ENCODE measurements around the gene HAPLN2. TPM values are rescaled to one million over a fixed set of nuclear protein-coding genes. Genes with fewer than 3 reads are reported as not detected.

HAPLN2 gene
- total RNA-seq, 1 donor from 2014 or later: not detected

DNA sequence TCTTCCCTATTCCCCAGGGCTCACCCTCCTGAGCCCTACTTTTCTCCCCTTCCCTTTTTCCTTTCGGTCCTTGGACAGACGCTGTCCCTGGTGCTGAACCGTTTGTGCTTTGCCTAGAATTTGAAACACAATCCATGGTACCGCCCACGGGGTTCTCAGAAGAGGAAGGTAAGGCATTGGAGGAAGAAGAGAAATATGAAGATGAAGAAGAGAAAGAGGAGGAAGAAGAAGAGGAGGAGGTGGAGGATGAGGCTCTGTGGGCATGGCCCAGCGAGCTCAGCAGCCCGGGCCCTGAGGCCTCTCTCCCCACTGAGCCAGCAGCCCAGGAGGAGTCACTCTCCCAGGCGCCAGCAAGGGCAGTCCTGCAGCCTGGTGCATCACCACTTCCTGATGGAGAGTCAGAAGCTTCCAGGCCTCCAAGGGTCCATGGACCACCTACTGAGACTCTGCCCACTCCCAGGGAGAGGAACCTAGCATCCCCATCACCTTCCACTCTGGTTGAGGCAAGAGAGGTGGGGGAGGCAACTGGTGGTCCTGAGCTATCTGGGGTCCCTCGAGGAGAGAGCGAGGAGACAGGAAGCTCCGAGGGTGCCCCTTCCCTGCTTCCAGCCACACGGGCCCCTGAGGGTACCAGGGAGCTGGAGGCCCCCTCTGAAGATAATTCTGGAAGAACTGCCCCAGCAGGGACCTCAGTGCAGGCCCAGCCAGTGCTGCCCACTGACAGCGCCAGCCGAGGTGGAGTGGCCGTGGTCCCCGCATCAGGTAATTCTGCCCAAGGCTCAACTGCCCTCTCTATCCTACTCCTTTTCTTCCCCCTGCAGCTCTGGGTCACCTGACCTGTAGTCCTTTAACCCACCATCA is 33.1 kb downstream of the HAPLN2 start:
- TF ChIP-seq, protein P1, sequence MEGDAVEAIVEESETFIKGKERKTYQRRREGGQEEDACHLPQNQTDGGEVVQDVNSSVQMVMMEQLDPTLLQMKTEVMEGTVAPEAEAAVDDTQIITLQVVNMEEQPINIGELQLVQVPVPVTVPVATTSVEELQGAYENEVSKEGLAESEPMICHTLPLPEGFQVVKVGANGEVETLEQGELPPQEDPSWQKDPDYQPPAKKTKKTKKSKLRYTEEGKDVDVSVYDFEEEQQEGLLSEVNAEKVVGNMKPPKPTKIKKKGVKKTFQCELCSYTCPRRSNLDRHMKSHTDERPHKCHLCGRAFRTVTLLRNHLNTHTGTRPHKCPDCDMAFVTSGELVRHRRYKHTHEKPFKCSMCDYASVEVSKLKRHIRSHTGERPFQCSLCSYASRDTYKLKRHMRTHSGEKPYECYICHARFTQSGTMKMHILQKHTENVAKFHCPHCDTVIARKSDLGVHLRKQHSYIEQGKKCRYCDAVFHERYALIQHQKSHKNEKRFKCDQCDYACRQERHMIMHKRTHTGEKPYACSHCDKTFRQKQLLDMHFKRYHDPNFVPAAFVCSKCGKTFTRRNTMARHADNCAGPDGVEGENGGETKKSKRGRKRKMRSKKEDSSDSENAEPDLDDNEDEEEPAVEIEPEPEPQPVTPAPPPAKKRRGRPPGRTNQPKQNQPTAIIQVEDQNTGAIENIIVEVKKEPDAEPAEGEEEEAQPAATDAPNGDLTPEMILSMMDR (conservative IDR thresholded peaks at IDR 0.05; ENCODE audit: low read depth, low read length): no peak
- no peak for DNase-seq (ENCODE audit: low read depth)
- H3K4me3 ChIP-seq (ENCODE audit: low read depth, low read length): no peak overlapping the region

DNA sequence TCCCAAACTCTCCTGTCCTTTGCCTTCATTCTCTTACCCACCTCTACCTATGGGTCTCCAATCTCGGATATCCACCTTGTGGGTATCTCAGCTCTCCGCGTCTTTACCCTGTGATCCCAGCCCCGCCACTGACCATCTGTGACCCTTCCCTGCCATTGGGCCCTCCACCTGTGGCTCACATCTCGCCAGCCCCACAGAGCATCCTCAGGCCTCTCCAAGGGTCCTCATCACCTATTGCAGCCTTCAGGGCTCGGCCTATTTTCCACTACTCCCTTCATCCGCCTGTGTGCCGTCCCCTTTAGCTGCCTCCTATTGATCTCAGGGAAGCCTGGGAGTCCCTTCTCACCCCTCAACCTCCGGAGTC is 33.8 kb downstream of the HAPLN2 start:
- no peak for DNase-seq (ENCODE audit: low read depth)
- TF ChIP-seq, protein P1 (conservative IDR thresholded peaks at IDR 0.05; ENCODE audit: low read depth, low read length): no peak
- no peak overlapping the region for H3K4me3 ChIP-seq (ENCODE audit: low read depth, low read length)

DNA sequence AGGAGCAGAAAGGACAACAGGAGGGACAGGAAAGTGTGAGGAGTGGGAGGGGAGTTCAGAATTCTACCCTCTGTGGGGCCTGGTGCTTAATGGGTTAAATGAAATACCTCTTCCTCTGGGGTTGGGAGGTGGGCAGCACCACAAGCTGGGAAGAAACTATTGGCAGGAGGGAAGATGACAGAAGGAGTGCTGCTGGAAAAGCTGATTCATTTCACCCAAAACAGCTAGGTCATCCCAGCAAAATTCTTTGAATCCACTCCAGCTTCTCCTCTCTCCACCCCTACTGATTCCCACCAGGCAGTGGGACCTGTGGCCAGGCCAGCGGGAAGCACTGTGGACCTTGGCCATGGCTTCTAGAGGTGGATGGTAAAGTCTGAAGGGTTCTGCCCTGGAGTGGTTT is 35.5 kb downstream of the HAPLN2 start:
- no peak overlapping the region for H3K4me3 ChIP-seq (ENCODE audit: low read depth, low read length)
- no peak for DNase-seq (ENCODE audit: low read depth)
- TF ChIP-seq, protein P1 (conservative IDR thresholded peaks at IDR 0.05; ENCODE audit: low read depth, low read length): no peak

DNA sequence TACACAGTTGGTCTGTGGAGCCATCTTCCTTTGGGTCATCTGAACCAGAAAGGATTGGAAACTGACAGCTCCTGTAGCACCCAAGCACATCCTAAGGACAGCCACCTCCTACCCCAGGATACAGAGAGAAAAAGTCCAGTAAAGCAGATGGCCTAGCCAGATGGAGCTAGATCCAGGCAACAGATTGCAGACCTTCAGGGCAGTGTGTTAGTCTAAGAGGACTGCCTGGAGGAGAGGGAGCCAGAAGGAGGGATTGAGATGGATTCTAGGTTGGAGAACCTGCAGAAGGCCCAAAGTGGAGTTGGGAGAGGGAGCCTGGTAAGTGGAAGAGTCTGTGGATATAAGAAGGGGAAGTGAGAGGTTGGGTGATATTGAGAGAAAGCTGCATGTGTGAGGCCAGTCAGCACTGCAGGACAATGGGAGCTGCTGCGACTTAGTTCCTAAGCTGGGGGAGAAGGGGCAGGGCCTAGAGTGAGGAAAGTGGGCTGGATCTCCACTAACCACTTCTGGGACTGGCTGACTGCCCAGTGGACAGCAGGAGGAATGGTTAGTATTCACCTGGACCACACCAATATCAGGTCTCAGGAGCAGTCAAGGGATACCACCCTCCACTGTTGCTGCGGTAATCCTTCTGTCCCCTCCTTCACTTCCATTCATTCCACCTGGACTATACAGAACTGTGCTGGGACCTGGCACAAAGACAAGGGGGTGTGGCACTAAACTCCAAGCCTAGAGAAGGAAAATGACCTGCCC is 36.1 kb downstream of the HAPLN2 start:
- no peak overlapping the region for H3K4me3 ChIP-seq (ENCODE audit: low read depth, low read length)
- no peak for DNase-seq (ENCODE audit: low read depth)
- TF ChIP-seq, protein P1 (conservative IDR thresholded peaks at IDR 0.05; ENCODE audit: low read depth, low read length): no peak

DNA sequence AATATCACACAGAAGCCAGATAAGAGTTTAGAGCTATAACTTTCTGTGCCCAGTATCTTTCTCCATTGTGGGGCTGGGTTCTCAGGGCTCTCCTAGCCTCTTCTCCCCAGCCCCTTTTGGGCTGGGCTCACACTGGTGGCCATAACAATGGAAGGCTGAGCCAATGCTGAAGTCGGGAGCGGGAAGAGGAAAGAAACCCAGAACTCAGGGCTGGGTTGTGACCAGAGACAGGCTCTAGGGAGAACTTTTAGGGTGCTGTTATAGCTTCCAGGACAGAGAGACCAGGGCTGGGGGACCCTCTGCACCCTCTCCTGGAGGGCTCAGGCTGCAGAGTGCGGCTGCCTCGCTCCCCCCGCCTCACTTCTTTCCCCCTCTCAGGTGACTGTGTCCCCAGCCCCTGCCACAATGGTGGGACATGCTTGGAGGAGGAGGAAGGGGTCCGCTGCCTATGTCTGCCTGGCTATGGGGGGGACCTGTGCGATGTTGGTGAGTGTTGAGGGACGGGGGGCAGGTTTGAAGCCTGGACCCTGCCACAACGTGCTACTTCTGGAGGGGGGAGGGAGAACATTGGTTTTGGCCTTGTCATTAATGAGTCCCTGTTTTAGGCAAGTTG is 36.8 kb downstream of the HAPLN2 start:
- DNase-seq (ENCODE audit: low read depth): no peak

More for the DNA sequence above, 36.8 kb downstream of the HAPLN2 start:
- no peak overlapping the region for H3K4me3 ChIP-seq (ENCODE audit: low read depth, low read length)
- TF ChIP-seq, protein P1 (conservative IDR thresholded peaks at IDR 0.05; ENCODE audit: low read depth, low read length): no peak
